Hindlimb muscle (tissue), 1 donor: ENCODE results near the gene OCEL1. TPM values are rescaled to one million over a fixed set of nuclear protein-coding genes. Genes with fewer than 3 reads are reported as not detected.

Source experiments
- DNase-seq: peaks from one replicate; pipeline ENCODE4 v3.0.0-alpha.2; 2013
- polyA plus RNA-seq: library from polyadenylated mRNA; unstranded; fragments of 120-200 nt; gene quantifications from one replicate; pipeline ENCODE4 v1.2.1, GENCODE V29; 2013; ENCODE audit not compliant: insufficient read length

The OCEL1 gene
- polyA plus RNA-seq, 1 donor = 8.2 TPM

GRCh38 chr19:17240826-17241399, 14.9 kb downstream of the OCEL1 start:
- no peak for DNase-seq

- DNase-seq = no peak
Measured at GRCh38 chr19:17242431-17243208, 16.6 kb downstream of the OCEL1 start.

DNA sequence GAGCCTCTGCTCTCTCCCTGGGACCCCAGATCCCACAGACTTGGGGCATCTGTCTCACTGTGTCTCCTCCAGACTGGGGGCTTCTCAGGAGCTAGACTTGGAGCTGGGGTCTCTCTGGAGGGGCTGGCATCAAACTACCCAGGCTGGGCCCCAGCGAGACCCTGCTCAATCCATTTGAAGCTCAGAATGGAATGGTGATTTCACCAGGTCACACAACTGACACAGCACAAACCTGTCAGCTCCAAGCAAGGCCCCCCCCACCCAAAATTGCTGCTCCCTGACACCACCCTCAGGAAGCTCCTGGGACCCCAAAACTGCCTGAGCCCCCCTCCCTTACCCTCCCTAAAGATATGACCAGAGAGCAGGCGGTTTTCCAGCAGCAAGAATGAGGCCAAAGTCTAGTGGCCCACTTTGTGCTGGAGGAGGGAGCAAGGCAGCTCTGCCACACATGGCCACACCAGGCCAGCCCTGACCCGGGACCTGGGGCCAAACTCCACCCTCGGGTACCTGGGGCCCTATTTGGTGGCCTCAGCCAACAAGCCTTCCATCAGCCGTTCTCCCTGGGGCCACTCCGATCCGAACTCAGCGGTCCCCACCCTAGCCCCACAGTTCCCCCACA, 17.3 kb downstream of the OCEL1 start:
- no peak for DNase-seq

DNA sequence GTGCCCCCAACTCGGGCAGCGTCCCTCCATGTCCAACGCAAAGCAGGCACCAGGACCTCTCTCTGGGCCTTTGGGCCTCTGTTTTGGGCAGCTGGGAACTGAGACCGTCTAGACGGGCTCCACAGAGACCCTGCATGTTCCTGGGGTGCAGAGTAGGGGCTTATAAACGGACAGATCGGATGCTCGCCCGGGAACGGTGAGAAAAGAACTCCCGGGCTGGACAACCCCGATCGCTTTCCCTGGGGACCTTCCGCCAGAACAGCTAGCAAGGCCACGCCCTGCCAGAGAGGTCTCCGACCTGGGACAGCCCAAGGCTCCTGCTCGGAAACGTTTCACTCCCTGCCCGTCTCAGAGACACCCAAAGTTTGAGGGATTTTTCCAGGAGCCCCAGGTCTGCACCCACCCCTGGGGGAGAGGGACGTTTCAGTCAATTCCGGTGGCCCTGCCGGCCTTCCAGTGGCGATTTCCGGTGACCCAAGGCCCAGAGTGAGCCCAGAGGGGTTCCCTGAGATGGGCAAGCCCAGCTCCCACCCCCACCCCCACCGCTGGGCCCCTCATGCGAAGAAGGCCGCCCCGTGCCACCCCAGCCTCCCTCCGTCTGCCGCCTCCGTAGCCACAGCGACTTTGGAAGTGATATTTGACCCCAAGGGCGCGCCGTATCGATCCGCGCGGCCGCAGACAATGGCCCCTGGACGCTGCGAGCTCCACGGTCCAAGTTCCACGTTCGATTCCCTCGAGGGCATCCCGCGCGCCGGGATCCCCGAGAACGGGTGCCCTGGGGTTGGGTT, 18.0 kb downstream of the OCEL1 start:
- peak; percentile 35 for DNase-seq

GRCh38 chr19:17244618-17245534, 18.9 kb downstream of the OCEL1 start:
- DNase-seq = no peak

- no peak for DNase-seq
Measured at GRCh38 chr19:17245535-17245984, 19.5 kb downstream of the OCEL1 start, which contains the start of gene NR2F6. TSS of gene NR2F6 (minus strand) at chr19:17245919. CDS start at chr19:17245220, 699 bp downstream.

DNA sequence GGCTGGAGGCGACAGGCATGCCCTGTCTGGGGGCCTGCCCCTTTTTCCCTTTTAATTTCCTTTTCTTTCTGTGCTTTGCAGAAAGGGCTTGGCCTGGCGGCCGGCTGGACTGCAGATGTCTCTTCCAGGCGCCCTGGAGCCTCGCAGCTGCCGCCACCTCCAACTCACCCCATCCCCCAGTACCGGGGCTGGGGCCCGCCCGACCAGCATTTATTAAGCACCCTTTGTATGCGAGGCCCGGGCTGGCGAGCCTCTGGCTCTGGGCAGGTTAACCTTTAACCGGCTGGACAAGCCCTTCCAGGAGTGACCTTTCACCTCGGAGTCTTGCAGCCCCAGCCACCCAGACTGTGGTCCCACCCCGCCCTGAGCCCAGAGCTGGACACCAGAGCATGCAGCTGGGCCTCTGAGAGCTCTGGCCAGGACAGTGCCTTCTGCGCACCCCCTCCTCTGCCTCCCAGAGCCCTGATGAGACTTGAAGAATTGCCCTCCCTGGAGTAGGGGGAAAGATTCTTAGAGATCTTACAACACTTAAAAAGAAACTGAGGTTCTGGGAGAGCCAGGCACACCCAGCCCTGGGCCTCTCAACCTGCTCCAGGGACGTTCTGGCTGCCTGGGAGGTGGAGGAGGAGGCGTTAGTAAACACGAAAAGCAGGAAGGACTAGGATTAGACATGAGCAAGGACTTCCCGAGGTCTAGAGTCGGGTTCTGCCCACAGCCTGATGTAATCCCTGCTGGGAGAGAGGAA, 20.8 kb downstream of the OCEL1 start:
- DNase-seq = peak; percentile 75

GRCh38 chr19:17248011-17248776, 22.2 kb downstream of the OCEL1 start:
- no peak for DNase-seq

- no peak for DNase-seq
Measured at GRCh38 chr19:17249887-17250548, 24.0 kb downstream of the OCEL1 start.

DNA sequence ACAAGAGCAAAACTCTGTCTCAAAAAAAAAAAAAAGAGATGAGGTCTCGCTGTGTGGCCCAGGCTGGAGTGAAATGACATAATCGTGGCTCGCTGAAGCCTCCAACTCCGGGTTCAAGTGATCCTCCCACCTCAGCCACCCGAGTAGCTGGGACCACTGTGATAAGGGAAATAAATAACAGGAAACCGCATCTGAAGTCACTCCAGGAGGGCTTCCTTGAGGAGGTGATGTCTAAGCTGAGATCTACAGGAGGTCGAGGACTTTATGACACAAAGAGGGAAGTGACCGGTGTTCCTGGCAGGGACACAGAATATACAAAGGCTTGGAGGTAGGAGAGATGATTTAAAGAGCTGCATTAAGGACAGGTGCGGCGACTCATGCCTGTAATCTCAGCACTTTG, 28.6 kb downstream of the OCEL1 start:
- no peak for DNase-seq

GRCh38 chr19:17255150-17255621, 29.2 kb downstream of the OCEL1 start:
- DNase-seq = no peak

DNA sequence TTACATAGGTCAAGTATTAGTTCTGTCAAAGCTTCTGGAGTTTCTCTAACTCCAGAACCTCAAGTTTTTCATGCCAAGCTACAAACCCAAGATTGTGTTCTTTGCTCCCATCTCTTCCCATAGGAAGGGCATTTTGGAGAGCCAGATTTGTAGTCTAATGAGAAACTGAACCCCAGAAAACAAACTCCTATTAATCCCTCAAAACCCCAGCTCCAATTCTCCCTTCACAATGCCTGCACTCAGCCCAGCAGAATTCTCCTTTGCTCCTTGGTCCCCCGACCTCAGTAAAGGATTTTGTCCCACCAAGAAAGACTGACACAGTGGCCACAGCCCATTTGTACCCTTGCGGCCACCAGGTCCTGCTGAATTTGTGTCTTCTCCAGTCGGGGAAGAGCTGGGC, 30.1 kb downstream of the OCEL1 start:
- no peak for DNase-seq

GRCh38 chr19:17259118-17259780, 33.2 kb downstream of the OCEL1 start:
- DNase-seq = no peak

- DNase-seq = no peak
Measured at GRCh38 chr19:17259934-17260333, 33.9 kb downstream of the OCEL1 start.

- no peak for DNase-seq
Measured at GRCh38 chr19:17260842-17261325, 34.9 kb downstream of the OCEL1 start.

DNA sequence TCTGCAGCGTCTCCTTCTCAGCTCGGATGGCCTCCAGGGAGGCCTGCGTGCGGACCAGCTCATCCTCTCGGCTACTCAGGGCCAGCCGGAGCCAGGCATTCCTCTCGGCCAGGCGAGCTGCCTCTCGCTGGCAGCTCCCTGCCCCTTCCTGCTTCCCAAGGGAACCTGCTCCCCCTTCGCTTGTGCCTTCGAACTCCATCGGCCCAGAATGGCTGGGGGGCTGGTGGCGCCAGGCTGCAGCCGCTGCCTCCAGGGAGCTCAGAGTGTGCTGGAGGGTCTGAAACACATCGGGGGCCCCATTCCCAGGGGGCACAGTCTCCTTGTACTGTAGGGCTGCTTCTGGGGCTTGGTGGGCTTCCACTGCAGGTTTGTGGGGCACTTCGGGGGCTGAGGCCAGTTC, 36.5 kb downstream of the OCEL1 start:
- DNase-seq = no peak

- no peak for DNase-seq
Measured at GRCh38 chr19:17263712-17264640, 38.0 kb downstream of the OCEL1 start.

DNA sequence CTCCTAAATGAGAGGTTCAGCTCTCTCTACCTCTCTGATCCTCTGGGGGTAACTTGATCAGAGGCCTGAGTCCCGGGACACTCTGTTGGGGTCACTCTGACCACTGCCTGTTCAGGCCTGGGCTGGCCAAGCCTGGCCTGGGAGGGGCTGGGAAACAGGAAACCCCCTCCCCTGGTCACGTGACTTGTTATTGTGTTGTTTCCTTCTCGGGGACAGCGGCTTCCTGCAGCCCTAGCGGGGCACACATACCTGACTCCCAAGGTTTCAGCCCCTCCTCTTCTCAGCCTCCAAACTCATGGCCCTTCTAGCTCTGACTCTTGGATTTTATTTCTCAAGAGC, 38.6 kb downstream of the OCEL1 start, which contains the start of gene USHBP1:
Gene USHBP1, minus strand, starts transcription at position 105 of the 339 bp plus-strand sequence. CDS start 446 bp downstream, outside the sequence.
- DNase-seq = no peak
